HG02943 (cell line): ENCODE measurements around the gene C6orf141.

Experiments used
- ATAC-seq: cut with Tn5 transposase; IDR thresholded peaks from one replicate; pipeline ENCODE4 v1.9.1; 2021; ENCODE audit warnings: mild to moderate bottlenecking, low read depth, moderate library complexity; ENCODE audit not compliant: unreplicated experiment

C6orf141 gene

GRCh38 chr6:49535795-49536194, 14.7 kb upstream of the C6orf141 start:
- no peak for ATAC-seq

DNA sequence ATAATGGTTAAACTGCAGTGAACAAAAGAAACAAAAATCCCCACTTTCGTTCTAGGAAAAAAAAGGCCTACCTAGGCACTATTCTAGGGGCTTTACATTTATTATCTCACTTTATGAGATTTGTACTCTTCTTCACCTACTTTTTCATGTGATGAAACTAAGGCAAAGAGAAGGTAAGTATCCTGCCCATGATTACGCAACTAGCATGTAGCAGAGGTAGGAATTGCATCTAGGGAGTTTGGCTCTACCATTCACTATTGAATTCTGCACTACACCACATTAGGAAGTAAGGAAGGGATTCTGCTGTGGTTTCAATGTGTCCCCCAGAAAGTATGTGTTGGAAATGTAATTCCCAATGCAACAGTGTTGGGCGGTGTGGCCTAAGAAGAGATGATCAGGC, 11.4 kb upstream of the C6orf141 start:
- no peak for ATAC-seq

DNA sequence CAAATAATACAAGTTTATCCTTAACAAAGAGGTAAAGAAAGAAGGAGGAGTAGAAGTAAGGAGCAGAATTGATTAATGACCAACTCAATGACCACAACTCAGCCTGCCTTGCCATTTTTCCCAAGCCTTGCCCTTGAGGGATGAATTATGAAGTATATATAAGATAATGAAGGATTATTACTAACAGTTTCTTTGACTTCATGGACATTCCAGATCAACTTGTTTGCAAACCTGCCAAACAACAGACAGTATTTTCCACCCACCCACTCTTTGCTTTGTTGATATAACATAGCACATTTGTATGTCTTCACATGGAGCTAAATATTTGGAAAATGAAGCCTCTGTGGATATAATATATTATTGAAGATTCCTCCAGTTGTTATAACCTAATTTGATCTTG, 9.9 kb upstream of the C6orf141 start:
- no peak for ATAC-seq

DNA sequence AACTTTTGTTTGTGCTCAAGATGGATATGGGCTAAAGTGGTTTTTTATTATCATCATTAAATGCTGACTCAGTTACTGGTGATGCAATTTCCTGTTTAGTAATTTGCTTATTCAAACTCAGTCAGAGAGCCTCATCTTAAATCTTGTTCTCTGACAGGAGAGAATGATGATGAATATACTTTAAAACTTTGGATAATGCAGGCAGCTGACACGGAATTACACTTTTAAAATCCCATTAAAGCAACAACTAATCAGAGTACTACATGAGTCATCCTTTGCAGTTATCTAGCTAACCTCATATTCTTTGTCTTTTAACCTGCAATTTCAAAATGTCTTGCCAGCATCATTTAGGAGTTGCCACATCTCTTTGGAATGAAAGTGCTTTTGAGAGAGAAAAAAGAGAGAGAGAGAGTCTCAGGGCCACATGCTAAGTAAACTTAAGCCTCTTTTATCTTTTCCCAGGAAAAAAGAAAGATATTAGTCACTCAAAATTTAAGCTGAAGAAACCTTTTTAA, 9.2 kb upstream of the C6orf141 start:
- ATAC-seq: no peak

DNA sequence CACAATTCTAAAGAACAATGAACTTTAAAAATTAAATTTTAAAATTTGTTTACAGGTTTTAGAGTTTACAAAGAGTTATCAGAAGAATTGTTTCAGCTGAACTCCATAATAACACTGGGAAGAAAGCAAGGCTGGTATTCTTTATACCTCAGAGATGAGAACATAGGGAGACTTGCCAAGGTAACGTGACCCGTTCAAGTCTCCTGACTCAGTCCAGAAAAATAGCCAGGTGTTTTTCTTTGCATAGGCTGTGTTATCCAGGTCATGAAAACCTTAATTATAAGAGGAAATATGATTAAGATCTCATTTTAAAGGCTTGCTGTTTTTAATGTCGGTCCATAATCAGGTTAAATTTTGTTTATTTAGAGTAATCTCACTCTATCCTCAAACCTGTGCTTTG, 8.5 kb upstream of the C6orf141 start:
- no peak for ATAC-seq

GRCh38 chr6:49543087-49543858, 7.2 kb upstream of the C6orf141 start:
- ATAC-seq: no peak

DNA sequence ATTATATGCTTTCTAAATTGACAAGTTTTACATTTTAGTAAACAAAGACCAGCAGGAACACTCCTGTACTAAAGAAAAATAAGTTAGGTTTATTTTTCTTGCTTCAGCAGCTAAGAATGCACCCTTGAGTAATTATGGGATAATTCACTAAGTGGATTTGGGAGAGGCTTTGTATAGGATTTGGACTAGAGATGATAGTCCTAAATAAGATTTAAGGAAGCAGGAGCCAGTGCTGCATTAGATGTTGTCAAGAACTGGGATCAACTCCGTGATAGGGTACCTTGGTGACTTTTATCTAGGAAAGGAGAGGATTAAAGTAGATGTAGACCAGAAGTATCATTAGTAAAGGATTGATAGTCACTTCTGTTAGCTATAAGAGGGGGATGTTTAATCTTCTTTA, 4.1 kb upstream of the C6orf141 start:
- no peak for ATAC-seq

- ATAC-seq: no peak
Observed at GRCh38 chr6:49548613-49549304, 1.7 kb upstream of the C6orf141 start.

DNA sequence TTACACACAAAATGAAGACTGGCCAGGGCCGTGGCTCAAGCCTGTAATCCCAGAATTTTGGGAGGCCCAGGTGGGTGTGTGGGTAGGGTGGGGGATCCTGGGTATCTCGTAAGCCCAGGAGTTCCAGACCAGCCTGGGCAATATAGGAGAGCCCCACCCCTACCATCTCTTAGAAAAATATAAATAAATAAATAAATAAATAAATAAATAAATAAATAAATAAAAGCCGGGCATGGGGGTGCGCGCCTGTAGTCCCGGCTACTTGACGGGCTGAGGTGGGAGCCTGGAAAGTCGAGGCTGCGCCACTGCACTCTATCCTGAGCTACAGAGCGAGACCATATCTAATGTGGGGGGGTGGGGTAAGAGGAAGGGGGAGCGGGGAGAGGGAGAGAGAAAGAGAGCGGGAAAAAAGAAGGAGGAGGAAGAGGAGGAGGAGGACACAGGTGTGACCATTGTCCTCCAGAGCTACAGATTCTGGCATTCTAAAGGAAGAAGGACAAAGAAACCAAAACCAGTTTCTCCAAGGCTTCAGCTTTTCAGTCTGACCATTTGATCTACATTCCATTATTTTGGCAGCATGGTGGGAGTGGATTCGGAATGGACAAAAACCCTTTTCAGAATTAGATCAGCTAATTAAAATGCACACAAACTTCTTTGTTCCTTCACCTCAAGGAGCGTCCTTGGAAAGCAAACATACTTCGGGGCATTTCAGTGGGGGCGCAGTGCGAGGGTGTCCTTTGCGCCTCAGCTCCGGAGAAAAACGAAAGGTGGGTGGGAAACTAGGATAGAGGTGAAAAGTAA, 577 bp upstream of the C6orf141 start:
- no peak for ATAC-seq

DNA sequence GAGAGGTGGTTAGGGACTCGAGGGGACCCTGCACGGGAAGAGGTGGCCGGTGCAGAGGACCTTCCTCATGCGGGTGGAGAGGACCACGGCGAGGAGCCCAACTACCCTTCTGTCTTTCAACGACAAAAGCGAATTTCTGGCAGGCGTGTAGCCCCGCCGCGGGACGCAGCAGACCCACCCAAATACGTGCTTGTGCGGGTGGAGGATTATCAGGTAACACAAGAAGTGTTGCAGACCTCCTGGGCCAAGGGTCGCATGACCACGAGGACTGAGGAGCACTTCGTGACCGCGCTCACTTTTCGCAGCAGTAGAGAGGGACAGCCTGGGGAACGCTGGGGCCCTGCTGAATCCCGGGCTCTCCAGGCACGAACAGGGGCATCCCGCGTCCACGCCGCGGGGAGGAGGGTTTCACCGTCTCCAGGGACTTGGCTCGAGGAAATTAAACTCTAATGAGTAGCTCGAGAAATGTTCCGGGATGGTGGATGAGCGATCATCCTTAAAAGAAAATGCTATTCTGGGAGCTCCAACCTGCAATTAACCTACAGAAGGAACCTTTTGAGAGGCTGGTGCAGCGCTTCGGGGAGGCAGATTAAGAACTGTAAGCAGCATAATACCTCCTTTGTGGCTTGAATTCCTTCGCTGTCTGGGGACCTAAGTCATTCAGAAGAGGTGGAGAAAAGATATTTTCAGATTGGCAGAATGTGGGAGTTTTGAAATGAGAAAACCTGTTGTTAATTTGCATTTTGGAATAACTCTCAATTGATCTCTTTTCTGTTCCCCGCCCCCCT, 804 bp downstream of the C6orf141 start:
- ATAC-seq: peak; percentile 50

- peak; percentile 29 for ATAC-seq
Observed at GRCh38 chr6:49551866-49552129, 1.3 kb downstream of the C6orf141 start.

DNA sequence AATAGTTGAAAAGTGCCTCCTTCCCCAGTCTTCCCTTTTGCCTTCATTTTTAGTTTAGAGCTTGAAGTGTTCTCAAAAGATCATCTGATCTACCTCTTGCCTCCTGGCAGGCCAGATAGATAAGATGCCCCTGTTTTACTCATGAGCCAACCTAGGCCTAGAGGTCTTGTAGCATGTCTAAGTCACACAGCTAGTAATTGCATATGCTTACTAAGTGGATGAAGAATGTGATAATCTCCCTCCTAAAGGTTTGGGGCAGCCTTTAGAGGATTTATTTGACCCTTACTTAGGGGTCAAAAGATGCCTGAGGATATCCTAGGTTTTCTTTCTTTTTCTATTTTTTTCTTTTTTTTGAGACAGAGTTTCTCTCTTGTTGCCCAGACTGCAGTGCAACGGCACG, 2.1 kb downstream of the C6orf141 start:
- ATAC-seq: no peak

DNA sequence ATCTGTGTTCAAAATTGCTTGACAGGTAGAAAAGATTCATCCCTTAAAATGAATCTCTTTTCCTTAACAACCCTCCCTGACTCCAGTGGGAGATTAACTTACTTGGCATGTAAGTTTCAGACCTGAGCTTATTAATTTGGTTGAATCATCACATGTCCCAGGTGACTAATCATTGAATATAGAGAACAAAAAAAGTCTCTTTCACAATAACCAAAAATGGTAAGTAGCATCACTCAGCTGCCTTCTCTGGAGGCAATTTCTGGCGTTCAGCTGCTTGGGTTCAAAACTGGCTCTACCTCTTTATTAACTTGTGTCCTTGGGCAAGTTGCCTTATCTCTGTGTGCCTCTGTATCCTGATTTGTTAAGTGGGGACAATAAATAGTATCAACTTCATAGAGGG, 2.9 kb downstream of the C6orf141 start:
- no peak for ATAC-seq

GRCh38 chr6:49555951-49556350, 5.5 kb downstream of the C6orf141 start:
- ATAC-seq: no peak

GRCh38 chr6:49556429-49556837, 6.0 kb downstream of the C6orf141 start:
- ATAC-seq: no peak

GRCh38 chr6:49557177-49557576, 6.7 kb downstream of the C6orf141 start:
- ATAC-seq: no peak

DNA sequence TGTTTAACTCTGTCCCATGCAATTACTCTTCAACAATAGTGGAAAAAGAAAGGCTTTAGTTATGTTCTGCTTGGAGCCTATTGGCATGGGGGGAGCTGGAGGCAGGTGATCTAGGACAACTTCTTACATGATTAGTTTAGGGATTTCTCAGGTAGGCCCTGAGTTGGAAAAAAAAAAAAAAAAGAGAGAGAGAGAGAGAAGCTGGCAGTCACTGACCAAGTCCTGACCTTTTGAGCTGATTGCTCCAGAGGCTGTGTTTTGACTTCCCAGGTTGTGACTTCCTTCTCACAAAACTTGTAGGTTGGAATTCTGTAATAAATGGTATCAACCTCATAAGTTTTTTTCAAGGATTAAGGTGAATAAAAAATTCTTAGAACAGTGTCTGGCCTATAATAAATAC, 7.8 kb downstream of the C6orf141 start:
- ATAC-seq: no peak

- ATAC-seq: no peak
Observed at GRCh38 chr6:49563006-49563886, 12.8 kb downstream of the C6orf141 start.

DNA sequence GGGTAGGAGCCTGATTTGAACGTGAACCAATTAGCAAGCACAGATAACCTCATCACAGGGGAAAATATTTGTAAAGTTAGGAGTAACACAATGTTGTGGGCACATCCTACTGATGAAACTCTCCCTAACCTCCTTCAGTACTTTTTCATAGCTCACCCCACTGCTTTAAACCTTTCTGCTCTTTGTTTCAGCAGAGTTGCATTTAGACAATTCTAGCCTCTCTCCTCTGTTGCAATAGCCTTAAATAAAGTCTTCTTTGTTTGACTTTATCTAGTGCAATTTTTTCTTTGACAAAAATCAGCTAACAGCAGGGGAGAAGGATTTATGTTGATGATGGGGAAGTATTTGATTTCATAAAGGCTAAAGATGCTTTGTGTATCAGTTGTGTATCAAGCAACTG, 14.1 kb downstream of the C6orf141 start:
- no peak for ATAC-seq

GRCh38 chr6:49565261-49565660, 14.8 kb downstream of the C6orf141 start:
- no peak for ATAC-seq
